NT2/D1 (cell line): ENCODE data around the gene CXCL17.

Experiments
- SUZ12 ChIP-seq: IDR thresholded peaks from 2 replicates; pipeline ENCODE4 v1.6.1; 2011; ENCODE audit not compliant: insufficient read length, insufficient read depth; ENCODE audit errors: extremely low read depth
- YY1 ChIP-seq: IDR thresholded peaks from 2 replicates; pipeline ENCODE4 v1.6.1; 2011; ENCODE audit not compliant: insufficient read length, insufficient read depth

- TF ChIP-seq YY1 (no peak), SUZ12 (no peak)
Observed at GRCh38 chr19:42478765-42479311, 36.1 kb upstream of the CXCL17 start.
